ENCODE data around the gene NCSTN. TPM values are rescaled to one million over a fixed set of nuclear protein-coding genes. Genes with fewer than 3 reads are reported as not detected.

NCSTN gene
- total RNA-seq, 1 experiment from 2014 or later, result 125 TPM

DNA sequence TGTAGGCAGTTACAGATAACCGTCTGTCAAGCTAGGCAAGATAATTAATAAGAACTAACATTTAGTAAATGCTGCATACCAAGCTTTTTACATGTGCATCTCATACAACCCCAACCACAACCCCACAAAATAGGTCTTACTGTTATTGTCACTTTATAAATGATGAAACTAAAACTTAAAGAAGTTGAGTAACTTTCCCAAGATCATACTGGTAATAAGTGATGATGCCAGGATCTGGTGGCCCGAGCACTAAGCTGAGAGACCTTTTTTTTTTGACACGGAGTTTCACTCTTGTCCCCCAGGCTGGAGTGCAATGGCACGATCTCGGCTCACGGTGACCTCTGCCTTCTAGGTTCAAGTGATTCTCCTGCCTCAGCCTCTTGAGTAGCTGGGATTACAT, 1.8 kb downstream of the NCSTN start:
- H3K36me3 Mint-ChIP-seq (ENCODE audit: insufficient read depth, unreplicated experiment), result peaks cover 57% of the 10 kb centered on the region
- peaks cover 16% of the 10 kb centered on the region for H3K4me1 Mint-ChIP-seq (ENCODE audit: insufficient read depth, unreplicated experiment)
- TF ChIP-seq, protein P1, sequence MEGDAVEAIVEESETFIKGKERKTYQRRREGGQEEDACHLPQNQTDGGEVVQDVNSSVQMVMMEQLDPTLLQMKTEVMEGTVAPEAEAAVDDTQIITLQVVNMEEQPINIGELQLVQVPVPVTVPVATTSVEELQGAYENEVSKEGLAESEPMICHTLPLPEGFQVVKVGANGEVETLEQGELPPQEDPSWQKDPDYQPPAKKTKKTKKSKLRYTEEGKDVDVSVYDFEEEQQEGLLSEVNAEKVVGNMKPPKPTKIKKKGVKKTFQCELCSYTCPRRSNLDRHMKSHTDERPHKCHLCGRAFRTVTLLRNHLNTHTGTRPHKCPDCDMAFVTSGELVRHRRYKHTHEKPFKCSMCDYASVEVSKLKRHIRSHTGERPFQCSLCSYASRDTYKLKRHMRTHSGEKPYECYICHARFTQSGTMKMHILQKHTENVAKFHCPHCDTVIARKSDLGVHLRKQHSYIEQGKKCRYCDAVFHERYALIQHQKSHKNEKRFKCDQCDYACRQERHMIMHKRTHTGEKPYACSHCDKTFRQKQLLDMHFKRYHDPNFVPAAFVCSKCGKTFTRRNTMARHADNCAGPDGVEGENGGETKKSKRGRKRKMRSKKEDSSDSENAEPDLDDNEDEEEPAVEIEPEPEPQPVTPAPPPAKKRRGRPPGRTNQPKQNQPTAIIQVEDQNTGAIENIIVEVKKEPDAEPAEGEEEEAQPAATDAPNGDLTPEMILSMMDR (IDR thresholded peaks at IDR 0.05; ENCODE audit: unreplicated experiment), result no peak
- POLR2A ChIA-PET, result interaction anchor here (0.6 to 2.6 kb wide), 14 partner anchors 8 to 328 kb away, joined by 3 to 18 read pairs (median 6); partner anchors contain the start of genes DCAF8 and PEX19
- H3K9me3 Mint-ChIP-seq (ENCODE audit: unreplicated experiment), result no peaks in the 10 kb centered on the region
- DNase-seq (ENCODE audit: unreplicated experiment), result no peak
- BruUV-seq (replicated peaks), result no TSS peak
- no peaks in the 10 kb centered on the region for H3K27me3 Mint-ChIP-seq (ENCODE audit: insufficient read depth, unreplicated experiment)
- H3K4me3 Mint-ChIP-seq (ENCODE audit: unreplicated experiment), result no peak overlapping the region
- CTCF ChIA-PET, result interaction anchor here (0.5 to 4.9 kb wide), 13 partner anchors 10 to 423 kb away, joined by 3 to 47 read pairs (median 3); no protein-coding TSS in a partner anchor
- intact Hi-C loops (cut with micrococcal nuclease), result loop anchor here (10.0 kb wide), 2 partner anchors 260 to 740 kb away; partner anchors contain the start of gene NECTIN4
- H3K27ac Mint-ChIP-seq (ENCODE audit: low read depth, unreplicated experiment), result no peak overlapping the region

DNA sequence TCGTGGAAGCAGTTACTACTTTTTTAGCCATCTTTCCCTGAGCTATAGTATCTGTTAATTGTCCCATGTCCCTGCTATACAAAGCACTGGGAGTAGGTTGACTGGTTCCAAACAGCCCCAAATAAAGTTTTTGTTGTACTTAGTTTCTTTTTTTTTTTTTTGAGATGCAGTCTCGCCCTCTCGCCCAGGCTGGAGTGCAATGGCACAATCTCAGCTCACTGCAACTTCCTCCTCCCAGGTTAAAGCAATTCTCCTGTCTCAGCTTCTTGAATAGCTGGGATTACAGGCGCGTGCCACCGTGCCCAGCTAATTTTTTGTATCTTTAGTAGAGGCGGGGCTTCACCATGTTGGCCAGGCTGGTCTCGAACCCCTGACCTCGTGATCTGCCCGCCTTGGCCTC, 3.3 kb downstream of the NCSTN start:
- Mint-ChIP-seq H3K27me3 (ENCODE audit: insufficient read depth, unreplicated experiment) (no peaks in the 10 kb centered on the region), H3K9me3 (ENCODE audit: unreplicated experiment) (no peaks in the 10 kb centered on the region), H3K4me3 (ENCODE audit: unreplicated experiment) (no peak overlapping the region), H3K4me1 (ENCODE audit: insufficient read depth, unreplicated experiment) (peaks cover 5% of the 10 kb centered on the region), H3K27ac (ENCODE audit: low read depth, unreplicated experiment) (no peak overlapping the region), H3K36me3 (ENCODE audit: insufficient read depth, unreplicated experiment) (peaks cover 68% of the 10 kb centered on the region)
- intact Hi-C loops (cut with micrococcal nuclease), result loop anchor here (10.0 kb wide), 2 partner anchors 258 to 738 kb away; partner anchors contain the start of gene NECTIN4
- ChIA-PET CTCF (interaction anchor here (0.6 to 4.9 kb wide), 11 partner anchors 8 to 945 kb away, joined by 3 to 47 read pairs (median 4); no protein-coding TSS in a partner anchor), POLR2A (interaction anchor here (1.7 kb wide), 1 partner anchor 9 kb away, joined by 4 read pairs; no protein-coding TSS in a partner anchor)
- BruUV-seq (replicated peaks), result no TSS peak
- TF ChIP-seq, protein P1 (IDR thresholded peaks at IDR 0.05; ENCODE audit: unreplicated experiment), result no peak
- DNase-seq (ENCODE audit: unreplicated experiment), result no peak

DNA sequence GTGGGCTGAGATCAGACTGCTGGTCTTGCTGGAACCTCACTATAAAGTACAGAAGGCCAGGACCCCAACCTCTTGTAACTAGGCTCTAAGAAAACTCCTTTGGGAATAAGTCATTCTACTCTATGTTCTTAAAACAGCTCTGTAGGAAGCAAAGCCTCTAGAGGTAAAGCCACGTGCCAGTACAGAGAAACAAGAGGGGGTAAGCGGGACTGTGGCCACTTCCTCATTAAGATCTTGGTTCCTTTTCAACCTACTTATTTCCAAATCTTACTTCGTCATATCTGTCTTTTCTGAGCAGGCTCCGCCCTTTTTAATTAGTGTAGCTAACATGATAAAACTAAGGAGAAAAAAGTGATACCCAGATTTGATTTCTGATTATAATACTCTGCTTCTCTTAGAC, 3.8 kb downstream of the NCSTN start:
- DNase-seq (ENCODE audit: unreplicated experiment), result no peak
- no peaks in the 10 kb centered on the region for H3K27me3 Mint-ChIP-seq (ENCODE audit: insufficient read depth, unreplicated experiment)
- CTCF ChIA-PET, result interaction anchor here (0.6 to 4.9 kb wide), 7 partner anchors 8 to 944 kb away, joined by 3 to 47 read pairs (median 4); no protein-coding TSS in a partner anchor
- no TSS peak for BruUV-seq (replicated peaks)
- no peak overlapping the region for H3K27ac Mint-ChIP-seq (ENCODE audit: low read depth, unreplicated experiment)
- H3K36me3 Mint-ChIP-seq (ENCODE audit: insufficient read depth, unreplicated experiment), result peaks cover 72% of the 10 kb centered on the region
- intact Hi-C loops (cut with micrococcal nuclease), result loop anchor here (10.0 kb wide), 2 partner anchors 258 to 738 kb away; partner anchors contain the start of gene NECTIN4
- no peaks in the 10 kb centered on the region for H3K9me3 Mint-ChIP-seq (ENCODE audit: unreplicated experiment)
- TF ChIP-seq, protein P1 (IDR thresholded peaks at IDR 0.05; ENCODE audit: unreplicated experiment), result no peak
- peaks cover 5% of the 10 kb centered on the region for H3K4me1 Mint-ChIP-seq (ENCODE audit: insufficient read depth, unreplicated experiment)
- H3K4me3 Mint-ChIP-seq (ENCODE audit: unreplicated experiment), result no peak overlapping the region
- POLR2A ChIA-PET, result interaction anchor here (1.7 kb wide), 1 partner anchor 9 kb away, joined by 4 read pairs; no protein-coding TSS in a partner anchor

DNA sequence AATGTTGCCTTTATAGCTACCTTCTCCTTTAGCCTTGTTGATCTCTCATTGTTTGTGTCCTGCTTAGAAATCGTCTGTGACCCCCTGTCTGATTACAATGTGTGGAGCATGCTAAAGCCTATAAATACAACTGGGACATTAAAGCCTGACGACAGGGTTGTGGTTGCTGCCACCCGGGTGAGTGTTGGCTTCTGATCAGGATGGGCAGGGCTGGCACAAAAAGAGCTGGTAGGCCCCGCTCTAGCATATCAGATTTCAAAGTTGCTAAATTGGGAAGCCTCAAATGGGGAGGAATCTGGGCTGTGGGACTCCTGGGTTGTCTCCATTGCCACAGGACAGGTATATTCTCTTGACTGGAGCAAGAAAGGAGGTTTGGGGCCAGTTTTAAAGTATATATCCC, 8.4 kb downstream of the NCSTN start:
- Mint-ChIP-seq H3K9me3 (ENCODE audit: unreplicated experiment) (no peaks in the 10 kb centered on the region), H3K36me3 (ENCODE audit: insufficient read depth, unreplicated experiment) (peaks cover 82% of the 10 kb centered on the region), H3K27me3 (ENCODE audit: insufficient read depth, unreplicated experiment) (no peaks in the 10 kb centered on the region), H3K27ac (ENCODE audit: low read depth, unreplicated experiment) (no peak overlapping the region), H3K4me1 (ENCODE audit: insufficient read depth, unreplicated experiment) (no peaks in the 10 kb centered on the region), H3K4me3 (ENCODE audit: unreplicated experiment) (no peak overlapping the region)
- intact Hi-C loops (cut with micrococcal nuclease), result no loop called here
- no peak for DNase-seq (ENCODE audit: unreplicated experiment)
- POLR2A ChIA-PET, result interaction anchor here (0.7 to 3.8 kb wide), 5 partner anchors 7 to 67 kb away, joined by 3 to 18 read pairs (median 6); partner anchors contain the start of genes NCSTN and PEX19
- no TSS peak for BruUV-seq (replicated peaks)
- TF ChIP-seq, protein P1 (IDR thresholded peaks at IDR 0.05; ENCODE audit: unreplicated experiment), result no peak
- CTCF ChIA-PET, result interaction anchor here (0.6 to 9.8 kb wide), 9 partner anchors 16 to 584 kb away, joined by 3 to 214 read pairs (median 6); partner anchors contain the start of gene NHLH1
